Body of pancreas (tissue), 4 donors: ENCODE data around the gene NIPAL3.

Source experiments
- CTCF ChIP-seq, 7 experiments: fragments of 450-650 bp in 4 of 7; fragments of 200-600 bp in 3 of 7; sonication (generic) in 3 of 7; IDR thresholded peaks; one replicate each; pipeline ENCODE4 v1.5.1; 2016 to 2019; ENCODE audit warnings: antibody characterized with exemption in 7 of 7
- POLR2A ChIP-seq, 3 donors: fragments of 450-650 bp; IDR thresholded peaks; one replicate each; pipeline ENCODE4 v1.6.1; 2016; ENCODE audit warnings: antibody characterized with exemption in 3 of 3, mild to moderate bottlenecking in 2 of 3

DNA sequence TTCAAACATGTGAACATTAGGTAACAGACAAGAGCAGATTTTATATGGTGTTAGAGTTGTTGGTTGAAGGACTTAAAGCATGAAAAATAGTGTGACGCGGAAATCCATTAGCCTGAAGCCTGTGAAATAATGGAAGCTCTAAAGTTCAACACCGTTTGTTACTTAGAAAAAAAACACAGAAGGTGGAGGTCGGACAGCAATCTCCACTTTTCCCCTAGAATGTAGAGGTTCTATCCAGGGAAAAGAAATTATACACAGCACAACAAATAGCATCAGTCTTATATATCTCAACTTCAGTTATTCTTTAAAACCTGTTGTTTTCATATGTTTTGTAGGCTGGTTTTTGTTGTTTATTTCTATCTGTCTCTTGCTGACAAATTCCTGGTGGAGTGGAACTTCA, 89.0 kb downstream of the NIPAL3 start:
- TF ChIP-seq CTCF (IDR thresholded peaks at IDR 0.05) = no peak
- no peak for TF ChIP-seq POLR2A (IDR thresholded peaks at IDR 0.05)
